Keratinocyte (primary cell): ENCODE data around the gene ATAD2B. TPM values are rescaled to one million over a fixed set of nuclear protein-coding genes. Genes with fewer than 3 reads are reported as not detected.

Source experiments
- DNase-seq: peaks from one replicate; pipeline ENCODE4 v3.0.0-alpha.2; 2011; ENCODE audit warnings: low read depth, missing footprints, low spot score
- FAIRE-seq: peaks from 2 replicates; lab custom pipeline; 2011; peaks lifted over from hg19 to GRCh38; lab: Jason Lieb, UNC
- H2AFZ ChIP-seq: 2 replicates; pipeline ENCODE4 v1.6.0; 2012; ENCODE audit warnings: low read length, control low read depth, inconsistent platforms; ENCODE audit not compliant: control insufficient read depth
- H3K27ac ChIP-seq: 2 replicates; pipeline ENCODE4 v1.5.1; 2011; ENCODE audit warnings: low read length; ENCODE audit not compliant: control insufficient read depth, insufficient read depth
- H3K27me3 ChIP-seq: 3 replicates; pipeline ENCODE4 v1.6.0; 2011; ENCODE audit warnings: low read length; ENCODE audit not compliant: control insufficient read depth, insufficient read depth; ENCODE audit errors: extremely low read depth
- H3K36me3 ChIP-seq, 2 experiments: 2 replicates in 1 of 2; 3 replicates in 1 of 2; pipeline ENCODE4 v1.5.1; 2011; ENCODE audit warnings: low read length in 2 of 2, mild to moderate bottlenecking in 1 of 2; ENCODE audit not compliant: control insufficient read depth in 2 of 2, insufficient read depth in 2 of 2; ENCODE audit errors: extremely low read depth in 1 of 2
- H3K4me1 ChIP-seq: 3 replicates; pipeline ENCODE4 v1.5.1; 2011; ENCODE audit warnings: low read length; ENCODE audit not compliant: control insufficient read depth, insufficient read depth; ENCODE audit errors: extremely low read depth
- H3K4me2 ChIP-seq: 3 replicates; pipeline ENCODE4 v1.6.0; 2011; ENCODE audit warnings: low read depth, low read length; ENCODE audit not compliant: control insufficient read depth, insufficient read depth; ENCODE audit errors: extremely low read depth
- H3K4me3 ChIP-seq, 3 experiments: fragments of 200-600 bp in 1 of 3; sonication (generic) in 1 of 3; 2 replicates in 2 of 3; 3 replicates in 1 of 3; pipeline ENCODE4 v1.5.1; 2011 to 2016; ENCODE audit warnings: low read length in 3 of 3, mild to moderate bottlenecking in 3 of 3, control low read depth in 2 of 3, inconsistent platforms in 1 of 3, low read depth in 1 of 3, mixed read lengths in 1 of 3, mixed run types in 1 of 3, moderate library complexity in 1 of 3; ENCODE audit not compliant: control insufficient read depth in 2 of 3, insufficient read depth in 2 of 3; ENCODE audit errors: extremely low read depth in 1 of 3
- H3K79me2 ChIP-seq: 2 replicates; pipeline ENCODE4 v1.6.0; 2012; ENCODE audit warnings: low read length; ENCODE audit not compliant: control insufficient read depth, insufficient read depth
- H3K9ac ChIP-seq: 3 replicates; pipeline ENCODE4 v1.6.0; 2011; ENCODE audit warnings: low read length; ENCODE audit not compliant: control insufficient read depth, insufficient read depth; ENCODE audit errors: extremely low read depth
- H3K9me1 ChIP-seq: 3 replicates; pipeline ENCODE4 v1.6.0; 2011; ENCODE audit warnings: low read length; ENCODE audit not compliant: control insufficient read depth, insufficient read depth; ENCODE audit errors: extremely low read depth
- H3K9me3 ChIP-seq: 2 replicates; pipeline ENCODE4 v1.5.1; 2012; ENCODE audit warnings: low read depth, low read length; ENCODE audit not compliant: control insufficient read depth
- H4K20me1 ChIP-seq: 3 replicates; pipeline ENCODE4 v1.6.0; 2011; ENCODE audit warnings: low read length; ENCODE audit not compliant: control insufficient read depth, insufficient read depth; ENCODE audit errors: extremely low read depth
- CTCF ChIP-seq, 3 experiments: IDR thresholded peaks in 1 of 3; conservative IDR thresholded peaks in 1 of 3; optimal IDR thresholded peaks in 1 of 3; 2 replicates in 2 of 3; 3 replicates in 1 of 3; pipeline versions ENCODE3 to v1.5.1; 2011; ENCODE audit warnings: low read length in 3 of 3, mild to moderate bottlenecking in 3 of 3, moderate library complexity in 2 of 3, control low read depth in 1 of 3, inconsistent platforms in 1 of 3; ENCODE audit not compliant: insufficient read depth in 2 of 3; ENCODE audit errors: extremely low read depth in 1 of 3
- EZH2 ChIP-seq: IDR thresholded peaks from one replicate; pipeline ENCODE4 v1.6.1; 2012; ENCODE audit warnings: inconsistent platforms, mild to moderate bottlenecking, low read length, moderate library complexity
- dilution Hi-C: fragments of 300-500 bp; cut with MboI; formaldehyde crosslinking; loops from one replicate; pipeline ENCODE4 v1.7.0; 2020; ENCODE audit warnings: low sequenced_read_pairs; ENCODE audit not compliant: extremely low pct_ligation_motif_present
- polyA plus RNA-seq, 5 experiments: library from polyadenylated mRNA; depleted of rRNA in 3 of 5; stranded (reverse) in 3 of 5; stranded (forward) in 1 of 5; unstranded in 1 of 5; fragments of >200 nt; gene quantifications; 1 replicate in 1 of 5; 2 replicates in 3 of 5; 3 replicates in 1 of 5; pipeline versions ENCODE4 v1.2.1 to v1.2.3, GENCODE V29; 2011 to 2012; ENCODE audit warnings: missing spikeins in 2 of 5, low read depth in 1 of 5, low replicate concordance in 1 of 5

The ATAD2B gene
- polyA plus RNA-seq, 1 donor (not counting 4 experiments of a cell fraction or from before 2014, with no cell fraction given): 4.4 TPM

- dilution Hi-C loops: no loop called here
- no peak overlapping the region for H3K4me2 ChIP-seq
Observed at GRCh38 chr2:23806665-23807249, 120.2 kb downstream of the ATAD2B start.

GRCh38 chr2:23806201-23806600 is 120.7 kb downstream of the ATAD2B start:
- Histone ChIP-seq H4K20me1 (no peaks in the 10 kb centered on the region), H3K4me3 (no peak overlapping the region), H3K27me3 (no peaks in the 10 kb centered on the region), H3K27ac (no peak overlapping the region), H3K9me1 (no peaks in the 10 kb centered on the region), H3K9me3 (no peaks in the 10 kb centered on the region), H3K79me2 (no peaks in the 10 kb centered on the region), H3K4me2 (no peak overlapping the region), H3K9ac (no peak overlapping the region), H3K36me3 (peaks cover 0 to 4% of the 10 kb centered on the region in 2 experiments), H3K4me1 (peaks cover 30% of the 10 kb centered on the region), H2AFZ (no peak overlapping the region)
- DNase-seq (no peak), FAIRE-seq (peak; percentile 74)
- dilution Hi-C loops: no loop called here
- no peak for TF ChIP-seq EZH2
- TF ChIP-seq CTCF (optimal IDR thresholded peaks at IDR 0.05 in 1 of 3, IDR thresholded peaks at IDR 0.05 in 1 of 3, conservative IDR thresholded peaks at IDR 0.05 in 1 of 3; ENCODE audit: extremely low read depth in 1 of 3, insufficient read depth in 2 of 3, low read length in 3 of 3): no peak

More at GRCh38 chr2:23806665-23807249, 120.2 kb downstream of the ATAD2B start:
- Histone ChIP-seq H3K4me1 (peaks cover 30% of the 10 kb centered on the region), H2AFZ (no peak overlapping the region), H3K27ac (no peak overlapping the region), H3K79me2 (no peaks in the 10 kb centered on the region), H3K4me3 (no peak overlapping the region), H3K36me3 (peaks cover 0 to 4% of the 10 kb centered on the region in 2 experiments), H3K9me3 (no peaks in the 10 kb centered on the region), H3K27me3 (no peaks in the 10 kb centered on the region), H3K9me1 (no peaks in the 10 kb centered on the region), H4K20me1 (no peaks in the 10 kb centered on the region), H3K9ac (no peak overlapping the region)
- DNase-seq (no peak), FAIRE-seq (peak; percentile 36)
- no peak for TF ChIP-seq CTCF (optimal IDR thresholded peaks at IDR 0.05 in 1 of 3, IDR thresholded peaks at IDR 0.05 in 1 of 3, conservative IDR thresholded peaks at IDR 0.05 in 1 of 3; ENCODE audit: extremely low read depth in 1 of 3, insufficient read depth in 2 of 3, low read length in 3 of 3)
- no peak for TF ChIP-seq EZH2
